Measurements from ENCODE around the gene RTL10. TPM values are rescaled to one million over a fixed set of nuclear protein-coding genes. Genes with fewer than 3 reads are reported as not detected.

The RTL10 gene
- total and polyA plus RNA-seq, 2 of the 13 experiments (the other 11 are each of a cell fraction or from before 2014, with no cell fraction given): 14.1 to 15.8 TPM

DNA sequence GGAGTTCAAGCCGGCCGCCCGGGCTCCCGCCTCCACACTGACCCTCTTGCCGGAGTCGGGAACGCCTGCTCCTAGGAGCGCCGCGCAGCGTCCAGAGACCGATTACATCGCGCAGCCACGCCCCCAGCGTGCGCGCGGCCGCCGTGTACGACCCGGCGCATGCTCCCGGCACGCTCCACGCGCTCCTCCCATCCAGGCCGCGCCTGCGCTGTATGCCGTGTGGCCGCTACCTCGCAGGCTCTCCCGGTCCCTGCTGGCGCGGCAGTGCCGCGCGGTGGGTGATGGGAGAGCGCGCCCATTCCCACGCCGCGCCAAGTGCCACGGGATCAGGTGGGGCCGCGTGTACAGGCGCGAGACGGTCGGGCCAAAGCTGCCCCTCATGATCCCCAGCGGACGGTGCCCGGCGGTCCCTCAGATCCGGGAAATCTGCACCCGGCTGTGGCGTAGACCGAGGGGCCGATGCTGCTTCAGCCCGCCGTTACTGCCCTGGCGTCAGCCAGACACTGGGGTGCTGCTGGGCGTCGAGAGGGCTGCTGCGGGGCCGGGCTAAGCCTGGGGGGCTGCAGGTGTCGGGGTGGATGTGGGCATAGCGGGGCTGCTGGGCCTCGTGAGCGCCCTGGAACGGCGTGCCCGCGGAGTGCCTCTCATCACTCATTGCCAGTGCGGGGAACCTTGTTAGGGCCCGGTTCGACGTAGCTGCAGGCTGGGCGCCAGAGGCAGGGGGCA lies at the start of gene RTL10, which contains the start of gene GNB1L (continued):
- TF ChIP-seq, protein P1, sequence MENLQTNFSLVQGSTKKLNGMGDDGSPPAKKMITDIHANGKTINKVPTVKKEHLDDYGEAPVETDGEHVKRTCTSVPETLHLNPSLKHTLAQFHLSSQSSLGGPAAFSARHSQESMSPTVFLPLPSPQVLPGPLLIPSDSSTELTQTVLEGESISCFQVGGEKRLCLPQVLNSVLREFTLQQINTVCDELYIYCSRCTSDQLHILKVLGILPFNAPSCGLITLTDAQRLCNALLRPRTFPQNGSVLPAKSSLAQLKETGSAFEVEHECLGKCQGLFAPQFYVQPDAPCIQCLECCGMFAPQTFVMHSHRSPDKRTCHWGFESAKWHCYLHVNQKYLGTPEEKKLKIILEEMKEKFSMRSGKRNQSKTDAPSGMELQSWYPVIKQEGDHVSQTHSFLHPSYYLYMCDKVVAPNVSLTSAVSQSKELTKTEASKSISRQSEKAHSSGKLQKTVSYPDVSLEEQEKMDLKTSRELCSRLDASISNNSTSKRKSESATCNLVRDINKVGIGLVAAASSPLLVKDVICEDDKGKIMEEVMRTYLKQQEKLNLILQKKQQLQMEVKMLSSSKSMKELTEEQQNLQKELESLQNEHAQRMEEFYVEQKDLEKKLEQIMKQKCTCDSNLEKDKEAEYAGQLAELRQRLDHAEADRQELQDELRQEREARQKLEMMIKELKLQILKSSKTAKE (CRISPR knock-in tag; IDR thresholded peaks at IDR 0.05; ENCODE audit: borderline replicate concordance): peak; percentile 71; the same call in 1 of the 2 replicates
- TF ChIP-seq ZNF34 (CRISPR knock-in tag; IDR thresholded peaks at IDR 0.05; ENCODE audit: borderline replicate concordance) (0 out of 2 replicates have a peak, but pooled peaks have one; percentile 57), FOXC1 (CRISPR knock-in tag; IDR thresholded peaks at IDR 0.05; ENCODE audit: borderline replicate concordance) (peak; percentile 96), GTF3A (CRISPR knock-in tag; conservative IDR thresholded peaks at IDR 0.05) (peak; percentile 79; the same call in 1 of the 2 replicates), ZNF749 (CRISPR knock-in tag; IDR thresholded peaks at IDR 0.05; ENCODE audit: borderline replicate concordance) (peak; percentile 66; the same call in 1 of the 2 replicates), PPARG (CRISPR knock-in tag; conservative IDR thresholded peaks at IDR 0.05) (no peak; the same call in 1 of the 2 replicates), ZNF780A (CRISPR knock-in tag; IDR thresholded peaks at IDR 0.05) (peak; percentile 79), TOE1 (CRISPR knock-in tag; IDR thresholded peaks at IDR 0.05) (no peak), MED1 (CRISPR knock-in tag; IDR thresholded peaks at IDR 0.05) (peak; percentile 78; the same call in 1 of the 2 replicates), KMT2B (CRISPR knock-in tag; IDR thresholded peaks at IDR 0.05) (no peak)
- TF ChIP-seq, protein P2, sequence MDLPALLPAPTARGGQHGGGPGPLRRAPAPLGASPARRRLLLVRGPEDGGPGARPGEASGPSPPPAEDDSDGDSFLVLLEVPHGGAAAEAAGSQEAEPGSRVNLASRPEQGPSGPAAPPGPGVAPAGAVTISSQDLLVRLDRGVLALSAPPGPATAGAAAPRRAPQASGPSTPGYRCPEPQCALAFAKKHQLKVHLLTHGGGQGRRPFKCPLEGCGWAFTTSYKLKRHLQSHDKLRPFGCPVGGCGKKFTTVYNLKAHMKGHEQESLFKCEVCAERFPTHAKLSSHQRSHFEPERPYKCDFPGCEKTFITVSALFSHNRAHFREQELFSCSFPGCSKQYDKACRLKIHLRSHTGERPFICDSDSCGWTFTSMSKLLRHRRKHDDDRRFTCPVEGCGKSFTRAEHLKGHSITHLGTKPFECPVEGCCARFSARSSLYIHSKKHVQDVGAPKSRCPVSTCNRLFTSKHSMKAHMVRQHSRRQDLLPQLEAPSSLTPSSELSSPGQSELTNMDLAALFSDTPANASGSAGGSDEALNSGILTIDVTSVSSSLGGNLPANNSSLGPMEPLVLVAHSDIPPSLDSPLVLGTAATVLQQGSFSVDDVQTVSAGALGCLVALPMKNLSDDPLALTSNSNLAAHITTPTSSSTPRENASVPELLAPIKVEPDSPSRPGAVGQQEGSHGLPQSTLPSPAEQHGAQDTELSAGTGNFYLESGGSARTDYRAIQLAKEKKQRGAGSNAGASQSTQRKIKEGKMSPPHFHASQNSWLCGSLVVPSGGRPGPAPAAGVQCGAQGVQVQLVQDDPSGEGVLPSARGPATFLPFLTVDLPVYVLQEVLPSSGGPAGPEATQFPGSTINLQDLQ (CRISPR knock-in tag; IDR thresholded peaks at IDR 0.05): peak; percentile 85; the same call in 1 of the 2 replicates
- TF ChIP-seq, protein P3, sequence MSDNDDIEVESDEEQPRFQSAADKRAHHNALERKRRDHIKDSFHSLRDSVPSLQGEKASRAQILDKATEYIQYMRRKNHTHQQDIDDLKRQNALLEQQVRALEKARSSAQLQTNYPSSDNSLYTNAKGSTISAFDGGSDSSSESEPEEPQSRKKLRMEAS (IDR thresholded peaks at IDR 0.05): peak; percentile 92
- TF ChIP-seq, protein P4, sequence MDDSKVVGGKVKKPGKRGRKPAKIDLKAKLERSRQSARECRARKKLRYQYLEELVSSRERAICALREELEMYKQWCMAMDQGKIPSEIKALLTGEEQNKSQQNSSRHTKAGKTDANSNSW (CRISPR knock-in tag; IDR thresholded peaks at IDR 0.05; ENCODE audit: borderline replicate concordance): no peak
- TF ChIP-seq, protein P5, sequence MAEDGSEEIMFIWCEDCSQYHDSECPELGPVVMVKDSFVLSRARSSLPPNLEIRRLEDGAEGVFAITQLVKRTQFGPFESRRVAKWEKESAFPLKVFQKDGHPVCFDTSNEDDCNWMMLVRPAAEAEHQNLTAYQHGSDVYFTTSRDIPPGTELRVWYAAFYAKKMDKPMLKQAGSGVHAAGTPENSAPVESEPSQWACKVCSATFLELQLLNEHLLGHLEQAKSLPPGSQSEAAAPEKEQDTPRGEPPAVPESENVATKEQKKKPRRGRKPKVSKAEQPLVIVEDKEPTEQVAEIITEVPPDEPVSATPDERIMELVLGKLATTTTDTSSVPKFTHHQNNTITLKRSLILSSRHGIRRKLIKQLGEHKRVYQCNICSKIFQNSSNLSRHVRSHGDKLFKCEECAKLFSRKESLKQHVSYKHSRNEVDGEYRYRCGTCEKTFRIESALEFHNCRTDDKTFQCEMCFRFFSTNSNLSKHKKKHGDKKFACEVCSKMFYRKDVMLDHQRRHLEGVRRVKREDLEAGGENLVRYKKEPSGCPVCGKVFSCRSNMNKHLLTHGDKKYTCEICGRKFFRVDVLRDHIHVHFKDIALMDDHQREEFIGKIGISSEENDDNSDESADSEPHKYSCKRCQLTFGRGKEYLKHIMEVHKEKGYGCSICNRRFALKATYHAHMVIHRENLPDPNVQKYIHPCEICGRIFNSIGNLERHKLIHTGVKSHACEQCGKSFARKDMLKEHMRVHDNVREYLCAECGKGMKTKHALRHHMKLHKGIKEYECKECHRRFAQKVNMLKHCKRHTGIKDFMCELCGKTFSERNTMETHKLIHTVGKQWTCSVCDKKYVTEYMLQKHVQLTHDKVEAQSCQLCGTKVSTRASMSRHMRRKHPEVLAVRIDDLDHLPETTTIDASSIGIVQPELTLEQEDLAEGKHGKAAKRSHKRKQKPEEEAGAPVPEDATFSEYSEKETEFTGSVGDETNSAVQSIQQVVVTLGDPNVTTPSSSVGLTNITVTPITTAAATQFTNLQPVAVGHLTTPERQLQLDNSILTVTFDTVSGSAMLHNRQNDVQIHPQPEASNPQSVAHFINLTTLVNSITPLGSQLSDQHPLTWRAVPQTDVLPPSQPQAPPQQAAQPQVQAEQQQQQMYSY (CRISPR knock-in tag; IDR thresholded peaks at IDR 0.05): peak; percentile 39

All from HepG2 (cell line).